Measurements from ENCODE around the gene NEK2. TPM values are rescaled to one million over a fixed set of nuclear protein-coding genes. Genes with fewer than 3 reads are reported as not detected.

Gene NEK2
- total RNA-seq, 3 donors from 2014 or later (not counting 1 experiment from before 2014, with no cell fraction given) = 0.78 to 1.0 (median 0.99) TPM

DNA sequence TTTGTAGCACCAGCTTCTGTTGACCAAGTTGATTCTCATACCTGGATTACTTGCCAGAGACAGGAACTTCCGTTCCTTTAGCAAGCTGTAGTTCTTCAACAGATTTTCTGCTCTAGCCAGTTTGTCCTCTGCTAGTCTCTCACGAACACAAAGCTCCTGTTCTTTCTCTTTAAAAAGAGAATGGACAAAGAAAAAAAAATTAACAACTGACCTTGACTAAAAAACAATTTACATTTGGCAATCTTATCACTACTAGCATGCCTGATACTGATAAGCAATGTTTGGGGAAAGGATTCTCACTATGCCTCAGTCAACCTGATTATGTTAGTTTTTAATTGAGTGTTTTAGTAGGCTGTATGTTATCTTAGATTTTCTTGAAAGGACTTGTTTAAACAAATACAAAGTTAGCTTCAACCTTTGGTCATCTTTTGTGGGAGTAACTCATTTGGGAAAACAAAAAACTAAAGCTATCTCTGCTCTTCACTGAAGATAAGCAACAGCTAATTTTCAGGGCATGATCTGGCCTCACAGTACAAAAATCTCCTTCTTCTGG lies 8.3 kb downstream of the NEK2 start:
- 100% methylated on average over 1 of the region's 2 CpGs for WGBS (ENCODE audit: insufficient coverage)
- no peaks in the 10 kb centered on the region for H3K36me3 Mint-ChIP-seq
- TF ChIP-seq CTCF (IDR thresholded peaks at IDR 0.05) = no peak
- H3K4me1 Mint-ChIP-seq = no peaks in the 10 kb centered on the region
- no peak overlapping the region for H3K27ac Mint-ChIP-seq
- H3K27ac ChIP-seq (ENCODE audit: low read length) = no peak overlapping the region
- no peak overlapping the region for H3K4me3 ChIP-seq (ENCODE audit: low read length)
- no peak for ATAC-seq
- H3K9me3 Mint-ChIP-seq = no peaks in the 10 kb centered on the region
- no peak for DNase-seq
- H3K36me3 ChIP-seq (ENCODE audit: control insufficient read depth, insufficient read depth, low read length) = no peaks in the 10 kb centered on the region
- no peaks in the 10 kb centered on the region for H3K27me3 Mint-ChIP-seq (ENCODE audit: low read depth in 2 of 2)
- no peaks in the 10 kb centered on the region for H3K9me3 ChIP-seq (ENCODE audit: control insufficient read depth, insufficient read depth, low read length)
- no peaks in the 10 kb centered on the region for H3K27me3 ChIP-seq (ENCODE audit: control insufficient read depth, insufficient read depth, low read length)
- no peaks in the 10 kb centered on the region for H3K4me1 ChIP-seq (ENCODE audit: control insufficient read depth, insufficient read depth, low read length)
- intact Hi-C loops (cut with micrococcal nuclease) = no loop called here
- H3K4me3 Mint-ChIP-seq = no peak overlapping the region

DNA sequence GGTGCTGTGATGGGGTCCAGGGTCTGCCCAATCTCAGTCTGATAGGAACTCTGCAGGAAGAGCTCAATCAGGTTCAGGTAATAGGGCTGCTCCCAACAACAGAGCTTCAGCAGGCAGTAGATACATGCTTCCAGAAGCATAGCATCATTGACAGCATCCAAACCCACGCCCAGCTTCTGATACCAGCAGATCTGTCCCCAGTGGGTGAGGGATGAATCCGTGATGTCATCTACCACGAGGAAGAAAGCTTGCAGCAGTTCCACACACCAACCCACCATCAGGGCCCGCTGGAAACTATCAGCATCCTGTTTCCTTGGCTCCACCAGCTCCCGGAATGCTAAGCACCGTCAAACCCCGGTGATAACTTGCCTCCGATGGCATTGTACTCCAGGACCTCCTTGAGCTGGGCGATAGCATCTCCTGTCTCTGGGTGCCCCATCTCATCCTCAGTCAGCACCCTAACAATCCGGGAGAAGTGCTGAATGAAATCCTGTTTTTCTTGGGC lies 14.7 kb downstream of the NEK2 start:
- H3K4me3 Mint-ChIP-seq = no peak overlapping the region
- Histone ChIP-seq H3K4me3 (ENCODE audit: low read length) (no peak overlapping the region), H3K36me3 (ENCODE audit: control insufficient read depth, insufficient read depth, low read length) (no peaks in the 10 kb centered on the region), H3K9me3 (ENCODE audit: control insufficient read depth, insufficient read depth, low read length) (no peaks in the 10 kb centered on the region), H3K27ac (ENCODE audit: low read length) (no peak overlapping the region), H3K4me1 (ENCODE audit: control insufficient read depth, insufficient read depth, low read length) (no peaks in the 10 kb centered on the region), H3K27me3 (ENCODE audit: control insufficient read depth, insufficient read depth, low read length) (no peaks in the 10 kb centered on the region)
- H3K4me1 Mint-ChIP-seq = no peaks in the 10 kb centered on the region
- WGBS (ENCODE audit: insufficient coverage) = over 99% methylated on average over 10 of the region's 10 CpGs
- TF ChIP-seq CTCF (IDR thresholded peaks at IDR 0.05) = no peak
- DNase-seq (no peak), ATAC-seq (no peak)
- no peaks in the 10 kb centered on the region for H3K27me3 Mint-ChIP-seq (ENCODE audit: low read depth in 2 of 2)
- H3K36me3 Mint-ChIP-seq = no peaks in the 10 kb centered on the region
- H3K27ac Mint-ChIP-seq = no peak overlapping the region
- H3K9me3 Mint-ChIP-seq = no peaks in the 10 kb centered on the region
- intact Hi-C loops (cut with micrococcal nuclease) = no loop called here

DNA sequence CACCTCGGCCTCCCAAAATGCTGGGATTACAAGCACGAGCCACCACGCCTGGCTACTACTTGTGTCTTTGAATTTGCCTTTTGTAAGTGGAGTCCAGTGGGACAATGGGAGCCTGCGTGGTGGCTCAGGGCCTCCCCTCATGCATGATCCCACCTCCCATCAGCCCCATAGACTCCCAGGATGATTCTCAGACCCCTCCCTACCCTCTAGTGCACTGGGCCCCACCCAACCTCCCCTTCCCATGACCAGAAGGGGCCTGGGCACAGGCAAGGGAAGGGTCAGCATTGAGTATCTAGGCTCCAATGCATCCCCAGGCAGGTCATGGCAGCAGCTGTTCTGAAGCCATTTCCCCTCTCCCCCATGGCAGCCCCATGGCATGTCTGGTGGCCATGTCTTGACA lies 18.7 kb downstream of the NEK2 start:
- no peaks in the 10 kb centered on the region for H3K9me3 ChIP-seq (ENCODE audit: control insufficient read depth, insufficient read depth, low read length)
- Mint-ChIP-seq H3K9me3 (no peaks in the 10 kb centered on the region), H3K4me3 (no peak overlapping the region), H3K36me3 (no peaks in the 10 kb centered on the region), H3K4me1 (peaks cover 5% of the 10 kb centered on the region in 2 donors), H3K27ac (no peak overlapping the region), H3K27me3 (ENCODE audit: low read depth in 2 of 2) (no peaks in the 10 kb centered on the region)
- intact Hi-C loops (cut with micrococcal nuclease) = no loop called here
- TF ChIP-seq CTCF (IDR thresholded peaks at IDR 0.05) = no peak
- H3K27me3 ChIP-seq (ENCODE audit: control insufficient read depth, insufficient read depth, low read length) = no peaks in the 10 kb centered on the region
- no peaks in the 10 kb centered on the region for H3K36me3 ChIP-seq (ENCODE audit: control insufficient read depth, insufficient read depth, low read length)
- no peak overlapping the region for H3K27ac ChIP-seq (ENCODE audit: low read length)
- ATAC-seq (no peak), DNase-seq (no peak)
- peaks cover 4% of the 10 kb centered on the region for H3K4me1 ChIP-seq (ENCODE audit: control insufficient read depth, insufficient read depth, low read length)
- 100% methylated on average over 4 of the region's 4 CpGs for WGBS (ENCODE audit: insufficient coverage)
- H3K4me3 ChIP-seq (ENCODE audit: low read length) = no peak overlapping the region
